Tibial nerve (tissue), 4 donors: ENCODE measurements around the gene APH1B. TPM values are rescaled to one million over a fixed set of nuclear protein-coding genes. Genes with fewer than 3 reads are reported as not detected.

Experiments used
- DNase-seq, 2 donors: peaks; one replicate each; pipeline ENCODE4 v3.0.0-alpha.2; 2019; ENCODE audit warnings: low spot score in 2 of 2
- H3K27ac ChIP-seq, 4 donors: fragments of 200-600 bp; sonication (generic) in 3 of 4; one replicate each; pipeline ENCODE4 v1.5.1; 2017 to 2019; ENCODE audit warnings: mild to moderate bottlenecking in 1 of 4
- H3K27me3 ChIP-seq, 2 donors: fragments of 200-600 bp; sonication (generic) in 1 of 2; one replicate each; pipeline versions ENCODE4 v1.5.1 to v1.6.0; 2017 to 2019
- H3K36me3 ChIP-seq, 3 donors: fragments of 200-600 bp; sonication (generic); one replicate each; pipeline ENCODE4 v1.5.1; 2018 to 2019
- H3K4me1 ChIP-seq, 4 donors: fragments of 200-600 bp; sonication (generic) in 3 of 4; one replicate each; pipeline ENCODE4 v1.5.1; 2017 to 2019
- H3K4me3 ChIP-seq, 4 donors: fragments of 200-600 bp; sonication (generic) in 3 of 4; one replicate each; pipeline ENCODE4 v1.5.1; 2017 to 2019; ENCODE audit warnings: mild to moderate bottlenecking in 1 of 4, moderate library complexity in 1 of 4
- H3K9me3 ChIP-seq, 4 donors: fragments of 200-600 bp; sonication (generic) in 3 of 4; one replicate each; pipeline ENCODE4 v1.5.1; 2017 to 2019
- EP300 ChIP-seq, 2 donors: sonication (generic); formaldehyde crosslinking; IDR thresholded peaks; one replicate each; pipeline ENCODE4 v1.6.1; 2017; ENCODE audit warnings: antibody characterized with exemption in 2 of 2, mild to moderate bottlenecking in 1 of 2
- POLR2A ChIP-seq, 2 donors: fragments of 450-650 bp; IDR thresholded peaks; one replicate each; pipeline ENCODE4 v1.6.1; 2017; ENCODE audit warnings: antibody characterized with exemption in 2 of 2, mild to moderate bottlenecking in 2 of 2, moderate library complexity in 2 of 2
- WGBS, 2 donors: methylation state at CpG; one replicate each; pipeline ENCODE4 v1.1.5; 2018; 5-methylcytosine and 5-hydroxymethylcytosine counted together
- total RNA-seq, 4 donors: library from RNA; depleted of rRNA; stranded (reverse); fragments of >200 nt; gene quantifications; one replicate each; pipeline ENCODE4 v1.1.0, GENCODE V29; 2016
- TF ChIP-seq, protein P1 (sequence below), 5 experiments: fragments of 200-600 bp in 3 of 5; fragments of 450-650 bp in 2 of 5; sonication (generic) in 3 of 5; IDR thresholded peaks; one replicate each; pipeline ENCODE4 v1.5.1; 2016 to 2019; ENCODE audit warnings: antibody characterized with exemption in 5 of 5, mild to moderate bottlenecking in 3 of 5, moderate library complexity in 2 of 5

The APH1B gene
- 10 to 100 TPM; 11.0 to 18.4 (median 16.1) TPM for total RNA-seq

DNA sequence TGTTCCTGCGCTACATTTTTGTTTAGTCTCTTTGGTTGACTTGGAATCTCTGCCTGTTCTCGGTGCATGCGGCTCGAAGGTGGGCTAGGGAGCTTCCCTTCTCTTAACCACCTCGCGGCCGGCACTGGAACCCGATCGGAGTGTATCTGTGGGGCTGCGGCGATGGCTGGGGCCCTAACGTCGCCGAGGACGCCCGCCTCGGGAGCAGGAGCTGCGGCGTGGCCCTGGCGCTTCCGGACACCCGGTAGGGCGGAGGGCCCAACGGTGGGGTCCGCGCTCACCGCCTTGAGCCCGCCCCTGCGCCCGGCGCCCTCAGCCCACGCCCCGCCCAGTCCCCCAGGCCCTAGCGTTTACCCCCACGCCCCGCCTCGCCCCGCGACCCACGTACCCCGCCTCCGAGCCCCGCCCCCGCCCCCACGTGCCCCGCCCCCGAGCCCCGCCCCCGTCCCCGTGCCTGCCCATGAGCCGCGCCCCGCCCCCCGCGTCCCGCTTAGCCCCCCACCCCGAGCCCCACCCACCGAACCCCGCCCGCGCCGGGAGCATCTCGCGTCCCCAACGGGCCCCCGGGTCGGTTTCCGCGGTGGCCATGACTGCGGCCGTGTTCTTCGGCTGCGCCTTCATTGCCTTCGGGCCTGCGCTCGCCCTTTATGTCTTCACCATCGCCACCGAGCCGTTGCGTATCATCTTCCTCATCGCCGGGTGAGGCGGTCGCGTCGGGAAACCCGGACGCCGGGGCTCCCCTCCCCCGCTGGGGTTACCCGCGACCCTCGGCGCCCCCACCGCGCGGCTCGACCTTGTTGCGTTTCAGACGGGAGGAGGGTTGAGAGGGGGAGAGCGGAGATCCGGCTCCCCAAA, at the start of gene APH1B:
Gene APH1B (plus strand): TSS at position 568 of the 855 bp plus-strand sequence. CDS start 19 bp downstream, at position 587.
- Histone ChIP-seq H3K27me3 (no peaks in the 10 kb centered on the region), H3K4me1 (peaks cover 0 to 19% (median 5%) of the 10 kb centered on the region in 4 donors), H3K9me3 (no peaks in the 10 kb centered on the region), H3K27ac (peak within 1 kb of the TSS; percentile 88 to 97 (median 92)), H3K4me3 (peak within 1 kb of the TSS; percentile 67 to 95 (median 82)), H3K36me3 (peaks cover 0 to 15% (median 0%) of the 10 kb centered on the region in 3 donors)
- DNase-seq, result peak; percentile 59 to 67
- TF ChIP-seq, protein P1, sequence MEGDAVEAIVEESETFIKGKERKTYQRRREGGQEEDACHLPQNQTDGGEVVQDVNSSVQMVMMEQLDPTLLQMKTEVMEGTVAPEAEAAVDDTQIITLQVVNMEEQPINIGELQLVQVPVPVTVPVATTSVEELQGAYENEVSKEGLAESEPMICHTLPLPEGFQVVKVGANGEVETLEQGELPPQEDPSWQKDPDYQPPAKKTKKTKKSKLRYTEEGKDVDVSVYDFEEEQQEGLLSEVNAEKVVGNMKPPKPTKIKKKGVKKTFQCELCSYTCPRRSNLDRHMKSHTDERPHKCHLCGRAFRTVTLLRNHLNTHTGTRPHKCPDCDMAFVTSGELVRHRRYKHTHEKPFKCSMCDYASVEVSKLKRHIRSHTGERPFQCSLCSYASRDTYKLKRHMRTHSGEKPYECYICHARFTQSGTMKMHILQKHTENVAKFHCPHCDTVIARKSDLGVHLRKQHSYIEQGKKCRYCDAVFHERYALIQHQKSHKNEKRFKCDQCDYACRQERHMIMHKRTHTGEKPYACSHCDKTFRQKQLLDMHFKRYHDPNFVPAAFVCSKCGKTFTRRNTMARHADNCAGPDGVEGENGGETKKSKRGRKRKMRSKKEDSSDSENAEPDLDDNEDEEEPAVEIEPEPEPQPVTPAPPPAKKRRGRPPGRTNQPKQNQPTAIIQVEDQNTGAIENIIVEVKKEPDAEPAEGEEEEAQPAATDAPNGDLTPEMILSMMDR (IDR thresholded peaks at IDR 0.05), result peak in 1 of 5 experiments; percentile 26
- TF ChIP-seq EP300 (IDR thresholded peaks at IDR 0.05) (peak in 1 of 2 donors; percentile 68), POLR2A (IDR thresholded peaks at IDR 0.05) (peak in 1 of 2 donors; percentile 50)
- 0 to 1% methylated on average over 46 to 56 of the region's 102 CpGs for WGBS, 2 donors

DNA sequence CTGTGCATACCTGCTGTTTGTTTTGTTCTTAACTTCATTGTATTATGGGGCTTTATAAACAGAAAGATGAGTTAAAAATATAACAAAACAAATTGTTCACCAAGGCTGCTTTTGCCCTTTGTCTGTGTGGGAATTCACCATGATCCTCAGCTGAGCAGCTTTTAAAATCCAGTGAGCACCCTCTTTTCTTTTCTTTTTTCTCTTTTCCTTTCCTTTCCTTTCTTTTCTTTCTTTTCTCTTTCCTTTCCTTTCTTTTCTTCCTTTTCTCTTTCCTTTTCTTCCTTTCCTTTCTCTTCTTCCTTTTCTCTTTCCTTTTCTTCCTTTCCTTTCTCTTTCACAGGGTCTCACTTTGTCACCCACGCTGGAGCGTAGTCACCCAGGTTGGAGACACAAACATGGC, 49.7 kb upstream of the APH1B start:
- WGBS, 2 donors, result 98 to 99% methylated on average over 2 of the region's 2 CpGs
- Histone ChIP-seq H3K4me3 (no peak overlapping the region), H3K4me1 (peaks cover 0 to 45% (median 11%) of the 10 kb centered on the region in 4 donors), H3K27me3 (no peaks in the 10 kb centered on the region), H3K9me3 (no peaks in the 10 kb centered on the region), H3K36me3 (peaks cover 0 to 5% (median 0%) of the 10 kb centered on the region in 3 donors), H3K27ac (peak overlapping the region in 2 of 4 donors; percentile 48 to 52)
- no peak for DNase-seq
- TF ChIP-seq, protein P1 (IDR thresholded peaks at IDR 0.05), result no peak
- TF ChIP-seq POLR2A (IDR thresholded peaks at IDR 0.05), result no peak
- no peak for TF ChIP-seq EP300 (IDR thresholded peaks at IDR 0.05)

DNA sequence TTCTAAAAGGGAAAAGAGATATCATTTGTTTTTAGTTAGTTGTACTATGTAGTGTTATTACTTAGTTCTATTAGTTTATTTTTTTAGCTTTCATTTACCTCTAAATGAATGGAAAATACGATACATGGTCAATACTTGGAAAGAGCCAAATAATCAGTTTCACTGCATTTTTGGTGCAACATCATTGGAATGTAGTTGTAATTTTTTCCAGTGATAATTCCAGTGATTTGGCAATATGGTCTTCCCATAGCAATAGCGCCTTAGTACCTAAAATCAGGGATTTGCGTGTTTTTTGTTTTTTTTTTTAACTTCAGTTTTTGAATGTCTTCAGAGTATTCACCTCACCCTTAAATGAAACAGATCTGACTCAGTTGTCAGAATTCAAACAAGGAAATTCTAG, 46.2 kb upstream of the APH1B start:
- DNase-seq, result no peak
- H3K36me3 ChIP-seq, result no peaks in the 10 kb centered on the region
- H3K4me1 ChIP-seq, result peaks cover 0 to 74% (median 38%) of the 10 kb centered on the region in 4 donors
- H3K27me3 ChIP-seq, result no peaks in the 10 kb centered on the region
- H3K9me3 ChIP-seq, result no peaks in the 10 kb centered on the region
- no peak overlapping the region for H3K27ac ChIP-seq
- H3K4me3 ChIP-seq, result no peak overlapping the region
- WGBS, 2 donors, result 84 to 92% methylated on average over 3 of the region's 3 CpGs
- TF ChIP-seq POLR2A (IDR thresholded peaks at IDR 0.05), result no peak
- TF ChIP-seq, protein P1 (IDR thresholded peaks at IDR 0.05), result no peak
- no peak for TF ChIP-seq EP300 (IDR thresholded peaks at IDR 0.05)

DNA sequence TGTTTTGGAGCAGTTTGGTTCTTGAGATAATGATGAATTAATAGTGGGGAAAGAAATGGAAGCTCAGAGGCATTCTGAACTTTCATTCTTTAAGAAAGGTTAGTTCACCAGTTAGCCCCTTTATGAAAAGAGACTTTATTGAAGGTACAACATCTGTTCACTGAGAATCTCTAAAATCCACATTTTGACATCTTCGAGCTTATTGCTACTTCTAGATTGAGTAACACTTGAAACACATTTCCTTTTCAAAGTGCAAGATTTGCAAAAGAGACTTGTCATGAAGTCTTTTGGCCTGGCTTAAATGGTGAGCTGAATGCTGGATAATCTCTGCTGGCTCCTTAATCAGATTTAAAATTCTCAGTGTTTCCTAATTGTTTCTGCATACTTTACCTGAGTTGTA, 45.7 kb upstream of the APH1B start:
- TF ChIP-seq EP300 (IDR thresholded peaks at IDR 0.05), result peak in 1 of 2 donors; percentile 14
- TF ChIP-seq, protein P1 (IDR thresholded peaks at IDR 0.05), result no peak
- Histone ChIP-seq H3K27me3 (no peaks in the 10 kb centered on the region), H3K4me3 (no peak overlapping the region), H3K27ac (no peak overlapping the region), H3K9me3 (no peaks in the 10 kb centered on the region), H3K4me1 (peaks cover 0 to 74% (median 41%) of the 10 kb centered on the region in 4 donors), H3K36me3 (no peaks in the 10 kb centered on the region)
- DNase-seq, result no peak
- WGBS, 2 donors, result 42 to 53% methylated on average over 1 of the region's 1 CpG

DNA sequence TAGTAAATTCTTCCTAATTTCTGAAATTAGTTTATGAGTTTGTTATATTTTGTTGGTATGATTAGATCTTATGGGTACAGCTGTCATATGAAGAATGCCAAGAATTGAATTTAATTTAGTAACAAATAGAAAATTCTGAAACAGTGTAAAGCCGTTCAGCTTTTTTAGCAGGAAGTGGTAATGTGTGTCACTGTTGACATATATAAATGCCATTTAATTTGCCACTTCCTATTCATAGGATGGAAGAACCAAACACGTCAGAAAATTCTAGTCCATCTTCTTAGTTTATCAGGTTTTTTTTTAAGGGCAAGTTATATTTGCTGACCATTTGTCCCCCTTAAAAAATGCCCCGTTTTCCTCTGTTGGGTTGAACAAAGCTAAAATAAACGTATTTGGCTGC, 45.0 kb upstream of the APH1B start:
- Histone ChIP-seq H3K4me3 (no peak overlapping the region), H3K4me1 (peaks cover 0 to 74% (median 45%) of the 10 kb centered on the region in 4 donors), H3K27me3 (no peaks in the 10 kb centered on the region), H3K36me3 (no peaks in the 10 kb centered on the region), H3K9me3 (no peaks in the 10 kb centered on the region), H3K27ac (peak overlapping the region in 2 of 4 donors; percentile 34 to 88)
- DNase-seq, result no peak
- TF ChIP-seq, protein P1 (IDR thresholded peaks at IDR 0.05), result no peak
- TF ChIP-seq POLR2A (IDR thresholded peaks at IDR 0.05), result no peak
- no peak for TF ChIP-seq EP300 (IDR thresholded peaks at IDR 0.05)
- WGBS, 2 donors, result 55 to 60% methylated on average over 4 of the region's 4 CpGs
